ENCODE measurements around the gene MPHOSPH10. TPM values are rescaled to one million over a fixed set of nuclear protein-coding genes. Genes with fewer than 3 reads are reported as not detected.

The MPHOSPH10 gene
- total RNA-seq, 1 donor from 2014 or later: 26.0 TPM

DNA sequence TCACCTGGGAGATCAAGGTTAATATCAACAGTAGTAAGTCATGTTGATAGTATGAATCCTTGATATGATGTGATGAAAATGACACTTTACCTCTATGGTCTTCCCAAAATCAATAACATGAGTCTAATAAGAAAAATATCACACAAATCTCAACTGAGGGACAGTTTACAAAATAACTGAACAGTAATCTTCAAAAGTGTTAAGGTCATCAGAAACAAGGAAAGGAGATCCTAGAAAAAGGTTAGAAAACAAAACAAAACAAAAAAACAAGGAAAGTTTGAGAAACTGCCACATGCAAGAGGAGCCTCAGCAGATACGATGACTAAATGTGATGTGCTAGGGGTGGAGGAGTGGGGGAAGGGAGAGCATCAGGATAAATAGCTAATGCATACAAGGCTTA is 16.6 kb upstream of the MPHOSPH10 start:
- intact Hi-C loops (cut with DNase I): no loop called here
- Histone ChIP-seq H3K27ac (no peak overlapping the region), H3K27me3 (ENCODE audit: low read depth) (no peaks in the 10 kb centered on the region), H3K36me3 (peaks cover 65% of the 10 kb centered on the region), H3K4me3 (no peak overlapping the region), H3K9me3 (no peaks in the 10 kb centered on the region), H3K4me1 (no peaks in the 10 kb centered on the region)
- DNase-seq: no peak
- ATAC-seq: no peak
- TF ChIP-seq, protein P1, sequence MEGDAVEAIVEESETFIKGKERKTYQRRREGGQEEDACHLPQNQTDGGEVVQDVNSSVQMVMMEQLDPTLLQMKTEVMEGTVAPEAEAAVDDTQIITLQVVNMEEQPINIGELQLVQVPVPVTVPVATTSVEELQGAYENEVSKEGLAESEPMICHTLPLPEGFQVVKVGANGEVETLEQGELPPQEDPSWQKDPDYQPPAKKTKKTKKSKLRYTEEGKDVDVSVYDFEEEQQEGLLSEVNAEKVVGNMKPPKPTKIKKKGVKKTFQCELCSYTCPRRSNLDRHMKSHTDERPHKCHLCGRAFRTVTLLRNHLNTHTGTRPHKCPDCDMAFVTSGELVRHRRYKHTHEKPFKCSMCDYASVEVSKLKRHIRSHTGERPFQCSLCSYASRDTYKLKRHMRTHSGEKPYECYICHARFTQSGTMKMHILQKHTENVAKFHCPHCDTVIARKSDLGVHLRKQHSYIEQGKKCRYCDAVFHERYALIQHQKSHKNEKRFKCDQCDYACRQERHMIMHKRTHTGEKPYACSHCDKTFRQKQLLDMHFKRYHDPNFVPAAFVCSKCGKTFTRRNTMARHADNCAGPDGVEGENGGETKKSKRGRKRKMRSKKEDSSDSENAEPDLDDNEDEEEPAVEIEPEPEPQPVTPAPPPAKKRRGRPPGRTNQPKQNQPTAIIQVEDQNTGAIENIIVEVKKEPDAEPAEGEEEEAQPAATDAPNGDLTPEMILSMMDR (IDR thresholded peaks at IDR 0.05): no peak

DNA sequence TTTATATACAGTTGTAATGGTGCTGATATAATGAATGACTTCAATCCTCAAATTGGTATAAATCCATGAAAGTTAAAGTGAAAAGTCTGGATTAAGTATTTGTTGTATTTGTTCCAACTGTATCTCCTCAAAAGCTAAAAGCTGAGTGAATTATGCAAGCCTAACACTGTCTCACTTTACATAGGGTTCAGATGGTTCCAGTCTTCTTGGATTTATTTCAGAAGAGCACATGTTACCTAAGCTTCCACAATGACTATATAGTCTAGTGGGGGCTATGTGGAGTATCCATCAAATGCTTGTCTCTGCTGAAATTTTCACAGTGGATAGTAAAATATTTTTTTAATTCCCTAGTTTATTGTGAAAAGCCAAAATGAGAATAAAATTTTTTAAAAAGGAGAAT is 13.4 kb upstream of the MPHOSPH10 start:
- intact Hi-C loops (cut with DNase I): no loop called here

DNA sequence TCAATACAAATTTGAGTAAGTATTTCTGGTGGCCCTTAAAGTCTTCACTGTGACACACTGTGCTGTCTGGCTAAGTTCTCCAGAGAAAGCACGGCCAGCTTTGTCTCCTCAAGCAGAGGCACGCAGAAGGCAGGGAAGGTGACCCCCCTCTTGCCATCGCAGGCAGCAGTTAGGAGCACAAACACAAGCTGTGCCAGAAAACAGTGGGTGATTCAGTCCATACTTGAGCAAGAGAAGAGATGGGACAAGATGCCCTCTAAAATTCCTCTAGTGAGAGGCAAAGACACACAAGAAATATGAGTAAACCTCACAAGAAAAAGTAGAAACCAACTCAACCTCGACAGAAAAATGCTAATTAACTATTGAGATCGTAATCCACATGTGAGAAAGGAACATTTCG is 10.2 kb upstream of the MPHOSPH10 start:
- no peaks in the 10 kb centered on the region for H3K9me3 ChIP-seq
- intact Hi-C loops (cut with DNase I): no loop called here
- DNase-seq (no peak), ATAC-seq (no peak)
- H3K4me3 ChIP-seq: no peak overlapping the region
- no peaks in the 10 kb centered on the region for H3K4me1 ChIP-seq
- TF ChIP-seq, protein P1 (IDR thresholded peaks at IDR 0.05): no peak
- H3K36me3 ChIP-seq: peaks cover 70% of the 10 kb centered on the region
- H3K27me3 ChIP-seq (ENCODE audit: low read depth): no peaks in the 10 kb centered on the region
- H3K27ac ChIP-seq: no peak overlapping the region

More for the DNA sequence above, 13.4 kb upstream of the MPHOSPH10 start:
- ATAC-seq: no peak
- no peak overlapping the region for H3K27ac ChIP-seq
- no peak for DNase-seq
- TF ChIP-seq, protein P1 (IDR thresholded peaks at IDR 0.05): no peak
- no peak overlapping the region for H3K4me3 ChIP-seq
- no peaks in the 10 kb centered on the region for H3K4me1 ChIP-seq
- H3K9me3 ChIP-seq: no peaks in the 10 kb centered on the region
- H3K27me3 ChIP-seq (ENCODE audit: low read depth): no peaks in the 10 kb centered on the region
- peaks cover 71% of the 10 kb centered on the region for H3K36me3 ChIP-seq

DNA sequence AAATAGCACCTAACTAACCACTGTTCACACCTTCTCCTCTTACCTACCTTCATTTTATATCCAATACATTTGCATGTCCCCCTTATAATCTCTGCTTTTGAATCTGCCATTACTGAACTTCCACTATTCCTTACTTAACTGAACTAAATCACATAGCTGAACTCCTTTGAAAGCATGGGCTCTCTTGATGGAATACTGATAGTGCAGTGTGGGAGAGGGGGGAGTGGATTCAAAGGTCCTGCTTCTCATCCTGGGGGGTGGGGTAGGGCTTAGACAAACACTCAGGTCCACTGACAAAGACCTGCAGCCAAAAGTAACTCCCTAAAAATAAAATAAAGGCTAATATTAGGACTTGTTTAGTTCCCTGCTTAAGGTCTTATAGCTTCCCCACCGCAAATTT is 9.0 kb upstream of the MPHOSPH10 start:
- no peak for DNase-seq
- H3K36me3 ChIP-seq: peaks cover 58% of the 10 kb centered on the region
- intact Hi-C loops (cut with DNase I): no loop called here
- TF ChIP-seq, protein P1 (IDR thresholded peaks at IDR 0.05): no peak
- H3K27me3 ChIP-seq (ENCODE audit: low read depth): no peaks in the 10 kb centered on the region
- H3K4me3 ChIP-seq: no peak overlapping the region
- ATAC-seq: no peak
- H3K4me1 ChIP-seq: no peaks in the 10 kb centered on the region
- no peaks in the 10 kb centered on the region for H3K9me3 ChIP-seq
- no peak overlapping the region for H3K27ac ChIP-seq

DNA sequence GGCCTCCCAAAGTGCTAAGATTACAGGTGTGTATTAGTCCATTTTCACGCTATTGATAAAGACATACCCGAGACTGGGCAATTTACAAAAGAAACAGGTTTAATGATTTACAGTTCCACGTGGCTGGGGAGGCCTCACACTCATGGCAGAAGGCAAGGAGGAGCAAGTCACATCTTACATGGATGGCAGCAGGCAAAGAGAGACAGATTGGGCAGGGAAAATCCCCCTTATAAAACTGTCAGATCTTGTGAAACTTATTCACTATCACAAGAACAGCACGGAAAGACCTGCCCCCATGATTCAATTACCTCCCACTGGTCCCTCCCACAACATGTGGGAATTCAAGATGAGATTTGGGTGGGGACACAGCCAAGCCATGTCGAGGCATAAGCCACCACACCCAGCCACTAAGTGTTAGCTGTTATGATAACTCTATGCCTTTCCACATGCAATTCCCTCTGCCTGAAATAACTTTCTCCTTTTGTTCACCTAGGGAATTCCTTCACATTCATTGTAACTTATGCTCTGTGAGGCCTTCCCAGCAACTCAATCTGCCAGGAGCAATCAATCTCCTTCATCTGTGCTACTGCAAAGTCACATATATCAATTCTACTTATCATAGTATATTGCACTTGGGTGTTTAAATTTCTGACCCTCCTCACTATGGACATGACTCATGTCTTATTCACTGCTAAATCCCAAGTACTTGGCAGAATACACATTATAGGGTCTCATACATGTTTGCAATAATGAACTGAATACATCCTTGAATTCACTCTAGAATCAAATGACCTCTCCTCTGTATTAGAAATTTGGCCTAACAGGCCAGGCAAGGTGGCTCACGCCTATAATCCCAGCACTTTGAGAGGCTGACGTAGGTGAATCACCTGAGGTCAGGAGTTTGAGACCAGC is 7.8 kb upstream of the MPHOSPH10 start:
- Histone ChIP-seq H3K36me3 (peaks cover 50% of the 10 kb centered on the region), H3K27me3 (ENCODE audit: low read depth) (no peaks in the 10 kb centered on the region), H3K9me3 (no peaks in the 10 kb centered on the region), H3K27ac (no peak overlapping the region), H3K4me1 (peaks cover 5% of the 10 kb centered on the region), H3K4me3 (no peak overlapping the region)
- no peak for ATAC-seq
- intact Hi-C loops (cut with DNase I): no loop called here
- no peak for DNase-seq
- TF ChIP-seq, protein P1 (IDR thresholded peaks at IDR 0.05): no peak

All from lower lobe of right lung (tissue), 2 donors.